Measurements from ENCODE around the gene RASGEF1C.
"Not testable (repeated sequence)": the region's sequence is repeated elsewhere in the genome, so short reads cannot be mapped to it uniquely, and the experiment has no call there.

Gene RASGEF1C

GRCh38 chr5:180215783-180216630 is 7.0 kb upstream of the RASGEF1C start:
- peaks cover 10% of the 10 kb centered on the region for H3K27me3 Mint-ChIP-seq
- CTCF ChIA-PET = no interaction called here
- H3K27ac Mint-ChIP-seq = no peak overlapping the region
- H3K4me3 Mint-ChIP-seq = no peak overlapping the region
- DNase-seq = no peak
- peaks cover 36% of the 10 kb centered on the region for H3K9me3 Mint-ChIP-seq
- H3K36me3 Mint-ChIP-seq = no peaks in the 10 kb centered on the region
- H3K4me1 Mint-ChIP-seq = no peaks in the 10 kb centered on the region

- peak overlapping the region; percentile 74 for H3K27ac Mint-ChIP-seq
Observed at GRCh38 chr5:180214870-180215770, 6.1 kb upstream of the RASGEF1C start.

GRCh38 chr5:180213657-180214207 is 4.7 kb upstream of the RASGEF1C start:
- Mint-ChIP-seq H3K4me1 (no peaks in the 10 kb centered on the region), H3K27ac (no peak overlapping the region), H3K9me3 (peaks cover 23% of the 10 kb centered on the region), H3K4me3 (no peak overlapping the region), H3K36me3 (no peaks in the 10 kb centered on the region), H3K27me3 (peaks cover 28% of the 10 kb centered on the region)
- CTCF ChIA-PET = no interaction called here
- DNase-seq = no peak

More at GRCh38 chr5:180214870-180215770, 6.1 kb upstream of the RASGEF1C start:
- CTCF ChIA-PET = no interaction called here
- Mint-ChIP-seq H3K36me3 (no peaks in the 10 kb centered on the region), H3K4me3 (no peak overlapping the region), H3K27me3 (peaks cover 19% of the 10 kb centered on the region), H3K9me3 (peaks cover 32% of the 10 kb centered on the region), H3K4me1 (no peaks in the 10 kb centered on the region)
- no peak for DNase-seq

GRCh38 chr5:180213256-180213600 is 4.2 kb upstream of the RASGEF1C start:
- CTCF ChIA-PET = no interaction called here

GRCh38 chr5:180212363-180213255 is 3.6 kb upstream of the RASGEF1C start:
- Mint-ChIP-seq H3K27ac (no peak overlapping the region), H3K27me3 (peaks cover 39% of the 10 kb centered on the region), H3K9me3 (peaks cover 18% of the 10 kb centered on the region), H3K4me3 (no peak overlapping the region), H3K36me3 (no peaks in the 10 kb centered on the region), H3K4me1 (peaks cover 5% of the 10 kb centered on the region)
- CTCF ChIA-PET = no interaction called here
- DNase-seq = no peak

More at GRCh38 chr5:180213256-180213600, 4.2 kb upstream of the RASGEF1C start:
- DNase-seq = no peak
- H3K4me1 Mint-ChIP-seq = peaks cover 3% of the 10 kb centered on the region
- peaks cover 18% of the 10 kb centered on the region for H3K9me3 Mint-ChIP-seq
- no peak overlapping the region for H3K27ac Mint-ChIP-seq
- peaks cover 33% of the 10 kb centered on the region for H3K27me3 Mint-ChIP-seq
- H3K4me3 Mint-ChIP-seq = no peak overlapping the region
- no peaks in the 10 kb centered on the region for H3K36me3 Mint-ChIP-seq

- no peak for DNase-seq
- CTCF ChIA-PET = no interaction called here
- no peak overlapping the region for H3K27ac Mint-ChIP-seq
- peaks cover 18% of the 10 kb centered on the region for H3K9me3 Mint-ChIP-seq
- peaks cover 5% of the 10 kb centered on the region for H3K4me1 Mint-ChIP-seq
- H3K36me3 Mint-ChIP-seq = no peaks in the 10 kb centered on the region
- H3K27me3 Mint-ChIP-seq = peaks cover 48% of the 10 kb centered on the region
- no peak overlapping the region for H3K4me3 Mint-ChIP-seq
Observed at GRCh38 chr5:180211761-180212035, 2.7 kb upstream of the RASGEF1C start.

- DNase-seq = no peak
- peaks cover 5% of the 10 kb centered on the region for H3K4me1 Mint-ChIP-seq
- no peak overlapping the region for H3K4me3 Mint-ChIP-seq
- peaks cover 50% of the 10 kb centered on the region for H3K27me3 Mint-ChIP-seq
- peaks cover 17% of the 10 kb centered on the region for H3K9me3 Mint-ChIP-seq
- CTCF ChIA-PET = interaction anchor here (0.6 to 1.0 kb wide), 3 partner anchors 80 to 163 kb away, joined by 3 to 4 read pairs (median 3); no protein-coding TSS in a partner anchor
- no peaks in the 10 kb centered on the region for H3K36me3 Mint-ChIP-seq
- no peak overlapping the region for H3K27ac Mint-ChIP-seq
Observed at GRCh38 chr5:180210961-180211760, 2.1 kb upstream of the RASGEF1C start.

GRCh38 chr5:180210077-180210476 is 1.1 kb upstream of the RASGEF1C start:
- Mint-ChIP-seq H3K27me3 (peaks cover 54% of the 10 kb centered on the region), H3K9me3 (peaks cover 10% of the 10 kb centered on the region)
- not testable (repeated sequence) for H3K4me3 Mint-ChIP-seq, H3K27ac Mint-ChIP-seq, H3K4me1 Mint-ChIP-seq, DNase-seq, H3K36me3 Mint-ChIP-seq
- CTCF ChIA-PET = interaction anchor here (0.6 to 1.1 kb wide), 6 partner anchors 9 to 280 kb away, joined by 3 to 6 read pairs (median 3); no protein-coding TSS in a partner anchor

- no peak overlapping the region for H3K27ac Mint-ChIP-seq
- H3K36me3 Mint-ChIP-seq = no peaks in the 10 kb centered on the region
- CTCF ChIA-PET = interaction anchor here (2.0 kb wide), 1 partner anchor 85 kb away, joined by 9 read pairs; no protein-coding TSS in a partner anchor
- no peak for DNase-seq
- peaks cover 54% of the 10 kb centered on the region for H3K27me3 Mint-ChIP-seq
- H3K4me3 Mint-ChIP-seq = peak overlapping the region; percentile 30
- H3K9me3 Mint-ChIP-seq = peaks cover 4% of the 10 kb centered on the region
- H3K4me1 Mint-ChIP-seq = peaks cover 5% of the 10 kb centered on the region
Observed at GRCh38 chr5:180208435-180209081, 453 bp downstream of the RASGEF1C start.

GRCh38 chr5:180208038-180208434 is 975 bp downstream of the RASGEF1C start:
- CTCF ChIA-PET = interaction anchor here (2.0 kb wide), 1 partner anchor 86 kb away, joined by 9 read pairs; no protein-coding TSS in a partner anchor
- Mint-ChIP-seq H3K9me3 (no peaks in the 10 kb centered on the region), H3K36me3 (no peaks in the 10 kb centered on the region), H3K4me3 (peak overlapping the region; percentile 30), H3K4me1 (peaks cover 5% of the 10 kb centered on the region), H3K27ac (no peak overlapping the region), H3K27me3 (peaks cover 54% of the 10 kb centered on the region)
- DNase-seq = no peak

GRCh38 chr5:180207593-180207992 is 1.4 kb downstream of the RASGEF1C start:
- Mint-ChIP-seq H3K9me3 (no peaks in the 10 kb centered on the region), H3K36me3 (no peaks in the 10 kb centered on the region), H3K4me3 (no peak overlapping the region), H3K27me3 (peaks cover 51% of the 10 kb centered on the region), H3K27ac (no peak overlapping the region), H3K4me1 (peaks cover 5% of the 10 kb centered on the region)
- CTCF ChIA-PET = interaction anchor here (1.8 to 2.0 kb wide), 2 partner anchors 10 to 86 kb away, joined by 7 to 9 read pairs; no protein-coding TSS in a partner anchor
- DNase-seq = no peak

- no peak for DNase-seq
- Mint-ChIP-seq H3K9me3 (no peaks in the 10 kb centered on the region), H3K4me3 (no peak overlapping the region), H3K36me3 (no peaks in the 10 kb centered on the region), H3K27me3 (peaks cover 49% of the 10 kb centered on the region), H3K27ac (no peak overlapping the region), H3K4me1 (peaks cover 5% of the 10 kb centered on the region)
- CTCF ChIA-PET = interaction anchor here (1.8 kb wide), 1 partner anchor 10 kb away, joined by 7 read pairs; no protein-coding TSS in a partner anchor
Observed at GRCh38 chr5:180206993-180207392, 2.0 kb downstream of the RASGEF1C start.

Data from activated naive CD4-positive, alpha-beta T cell treated with anti-CD3 and anti-CD28 coated beads, Interleukin-2, amount 10 ng/mL, durations not matched to agents 7 days and 5 days (primary cell).